NCI-H146 (cell line): ENCODE results near the gene ZNG1F.
"Not testable (repeated sequence)": the region's sequence is repeated elsewhere in the genome, so short reads cannot be mapped to it uniquely, and the experiment has no call there.

ENCODE experiments used
- DNase-seq: peaks from one replicate; lab custom pipeline; 2025; lab: John Stamatoyannopoulos, UW

ZNG1F gene

DNA sequence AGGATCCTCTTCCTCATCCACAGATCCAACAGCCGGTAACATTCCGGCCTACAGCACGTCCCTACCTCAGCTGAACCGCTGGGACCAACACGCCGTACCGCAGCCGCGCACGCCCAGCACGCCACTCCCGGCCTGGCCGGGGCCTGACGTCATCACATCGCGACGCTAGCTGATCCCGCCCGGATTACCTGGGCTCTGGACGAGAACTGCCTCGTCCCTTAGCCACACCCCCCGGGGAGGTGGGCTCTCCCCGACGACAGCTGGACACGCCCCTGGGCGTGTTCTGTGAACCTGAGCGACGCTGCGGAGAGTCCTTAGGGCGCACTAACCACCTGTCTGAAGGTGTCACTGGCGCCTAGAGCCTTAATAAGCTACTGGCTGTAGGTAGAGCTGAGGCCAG lies at the start of gene ZNG1F:
Gene ZNG1F, minus strand, starts transcription at position 101 of the 400 bp plus-strand sequence. Its CDS starts 59 bp downstream, at position 42.
- DNase-seq: not testable (repeated sequence)

DNA sequence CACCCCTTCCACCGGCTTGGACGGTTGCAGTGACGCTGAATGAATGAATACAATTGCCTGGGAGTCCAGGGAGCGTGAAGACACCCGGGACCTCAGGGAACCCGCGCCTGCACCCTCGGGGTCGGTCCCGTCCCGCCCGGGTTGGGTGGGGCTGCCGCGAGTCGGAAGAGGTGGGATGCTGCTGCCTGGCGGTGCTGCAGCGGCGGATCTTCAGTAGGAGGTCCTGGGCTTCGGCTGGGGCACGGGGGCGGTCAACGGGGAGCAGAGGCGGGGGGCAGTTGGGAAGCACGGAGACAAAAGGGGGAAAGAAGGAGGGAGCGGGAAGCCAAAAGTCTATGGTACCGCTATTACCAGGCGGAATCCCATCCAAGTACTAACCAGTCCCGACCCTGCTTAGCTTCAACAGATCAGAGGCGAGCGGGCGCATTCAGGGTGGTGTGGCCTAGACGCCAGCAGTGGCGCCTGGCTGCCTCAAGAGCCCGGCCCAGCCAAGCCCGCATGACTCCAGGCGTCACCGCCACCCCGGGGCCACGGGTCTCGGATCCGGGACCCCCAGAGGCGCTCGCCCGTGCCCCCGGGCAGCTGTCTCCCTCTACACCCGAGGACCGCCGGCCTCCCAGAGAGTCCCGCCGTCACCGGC lies 48.1 kb upstream of the ZNG1F start:
- not testable (repeated sequence) for DNase-seq

DNA sequence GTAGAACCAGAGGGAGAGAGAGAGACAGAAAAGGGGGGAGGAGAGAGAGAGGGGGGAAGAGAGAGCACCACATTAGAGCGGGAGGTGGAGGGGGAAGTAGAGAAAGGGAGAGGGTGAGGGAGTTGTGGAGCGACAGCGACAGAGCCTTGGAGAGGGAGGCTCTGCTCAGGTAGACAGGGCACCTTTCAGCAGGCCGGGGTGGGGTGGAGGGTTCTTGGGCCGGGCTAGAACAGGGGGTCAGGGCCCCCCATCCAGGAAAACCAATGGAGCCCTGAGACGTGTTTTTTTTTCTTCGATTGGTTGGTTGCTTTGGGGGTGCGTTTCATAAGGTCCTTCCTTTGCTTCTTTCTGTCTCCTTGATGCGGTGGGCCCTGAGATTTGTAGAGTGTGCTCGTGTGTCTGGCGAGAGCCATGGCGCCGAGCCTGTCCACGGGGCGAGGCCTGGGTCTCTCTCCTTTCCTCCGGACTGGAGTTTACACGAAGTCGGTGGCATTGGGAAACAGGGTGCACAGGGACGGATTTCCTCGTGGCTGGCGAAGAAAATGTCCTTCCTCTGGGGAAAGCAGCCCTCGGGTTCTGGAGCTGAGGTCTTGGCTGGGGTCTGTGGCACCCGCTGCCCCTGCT lies 47.5 kb upstream of the ZNG1F start:
- DNase-seq: not testable (repeated sequence)

- not testable (repeated sequence) for DNase-seq
Observed at GRCh38 chr9:41234811-41235805, 46.0 kb upstream of the ZNG1F start.

GRCh38 chr9:41234221-41234620 lies 45.1 kb upstream of the ZNG1F start:
- DNase-seq: not testable (repeated sequence)

DNA sequence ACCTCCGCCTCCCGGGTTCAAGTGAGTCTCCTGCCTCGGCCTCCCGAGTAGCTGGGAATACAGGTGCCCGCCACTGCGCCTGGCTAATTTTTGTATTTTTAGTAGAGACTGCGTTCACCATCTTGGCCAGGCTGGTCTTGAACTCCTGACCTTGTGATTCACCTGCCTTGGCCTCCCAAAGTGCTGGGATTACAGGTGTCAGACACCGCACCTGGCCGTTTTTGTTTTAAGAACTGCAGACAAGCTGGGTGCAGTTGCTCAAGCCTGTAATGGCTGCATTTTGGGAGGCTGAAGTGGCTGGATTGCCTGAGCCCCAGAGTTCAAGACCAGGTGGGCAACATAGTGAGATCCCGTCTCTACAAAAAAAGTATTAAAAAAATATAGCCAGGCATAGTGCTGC lies 43.2 kb upstream of the ZNG1F start:
- DNase-seq: not testable (repeated sequence)

DNA sequence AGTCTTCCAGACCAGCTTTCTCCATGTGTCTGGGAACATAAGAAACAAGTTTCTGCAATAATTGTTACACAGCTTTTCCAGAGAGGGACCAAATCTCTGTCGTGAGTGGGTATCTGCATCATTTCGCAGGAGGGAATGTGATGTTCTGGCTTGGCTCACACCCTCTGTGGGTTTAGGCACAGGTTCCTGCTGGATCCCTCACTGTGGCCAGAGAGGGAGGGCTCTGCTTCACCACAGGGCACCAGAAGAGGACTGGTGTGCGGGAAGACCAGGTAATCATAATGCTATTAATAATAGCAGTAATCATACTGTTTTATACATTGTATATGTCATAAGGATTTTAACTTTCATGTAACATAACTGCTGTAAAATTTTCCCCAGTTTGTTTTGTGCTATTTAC lies 41.3 kb upstream of the ZNG1F start:
- not testable (repeated sequence) for DNase-seq

GRCh38 chr9:41229408-41230401 lies 40.6 kb upstream of the ZNG1F start:
- DNase-seq: no peak

GRCh38 chr9:41219831-41220230 lies 30.7 kb upstream of the ZNG1F start:
- DNase-seq: not testable (repeated sequence)

GRCh38 chr9:41188439-41188838 lies 678 bp downstream of the ZNG1F start:
- not testable (repeated sequence) for DNase-seq

DNA sequence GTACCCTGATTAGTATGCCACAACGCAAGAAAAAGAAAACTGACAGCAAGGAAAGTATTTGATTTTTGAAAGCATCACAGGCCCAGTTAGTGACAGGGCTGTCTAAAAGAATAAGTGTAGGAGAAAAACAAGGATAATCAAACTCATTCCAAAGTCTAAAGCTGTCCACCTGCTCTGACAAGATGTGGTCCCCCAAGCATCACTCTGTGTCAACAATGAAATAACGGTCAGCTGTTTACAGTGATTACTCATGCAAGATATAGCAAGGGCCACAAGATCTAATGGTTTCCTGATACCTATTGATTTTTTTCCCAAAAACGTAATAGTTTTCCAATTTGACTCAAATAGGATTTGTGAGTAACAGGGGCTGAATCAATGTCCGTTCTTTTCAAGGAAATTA lies 14.1 kb downstream of the ZNG1F start:
- not testable (repeated sequence) for DNase-seq

DNA sequence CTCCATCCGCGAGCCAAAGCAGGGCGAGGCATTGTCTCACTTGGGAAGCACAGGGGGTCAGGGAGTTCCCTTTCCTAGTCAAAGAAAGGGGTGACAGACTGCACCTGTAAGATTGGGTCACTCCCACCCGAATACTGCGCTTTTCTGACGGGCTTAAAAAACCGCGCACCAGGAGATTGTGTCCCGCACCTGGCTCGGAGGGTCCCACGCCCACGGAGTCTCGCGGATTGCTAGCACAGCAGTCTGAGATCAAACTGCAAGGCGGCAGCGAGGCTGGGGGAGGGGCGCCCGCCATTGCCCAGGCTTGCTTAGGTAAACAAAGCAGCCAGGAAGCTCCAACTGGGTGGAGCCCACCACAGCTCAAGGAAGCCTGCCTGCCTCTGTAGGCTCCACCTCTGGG lies 39.0 kb downstream of the ZNG1F start:
- not testable (repeated sequence) for DNase-seq

DNA sequence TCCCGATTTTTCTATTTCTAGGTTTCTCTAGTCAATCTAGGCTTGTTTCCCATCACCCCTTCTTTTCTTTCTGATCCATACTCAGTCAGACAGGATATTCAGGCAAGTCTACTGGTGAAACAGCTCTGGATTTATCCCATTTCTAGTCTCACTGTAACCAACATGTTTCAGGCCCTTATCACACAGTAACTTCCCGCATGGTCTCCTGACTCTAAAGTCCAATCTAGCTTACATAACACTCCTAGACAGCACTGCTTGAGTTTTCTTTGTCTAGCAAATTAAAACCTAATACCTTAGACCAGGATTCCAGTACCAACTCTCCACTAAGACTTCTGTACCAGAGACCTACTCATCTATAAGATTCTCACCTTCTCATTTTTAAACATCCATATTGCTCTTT lies 47.2 kb downstream of the ZNG1F start:
- DNase-seq: not testable (repeated sequence)

- not testable (repeated sequence) for DNase-seq
Observed at GRCh38 chr9:41128581-41128980, 60.5 kb downstream of the ZNG1F start, which contains the start of gene FOXD4L6. TSS of gene FOXD4L6 (minus strand) at chr9:41128681. CDS start at chr9:41128383, 298 bp downstream.

DNA sequence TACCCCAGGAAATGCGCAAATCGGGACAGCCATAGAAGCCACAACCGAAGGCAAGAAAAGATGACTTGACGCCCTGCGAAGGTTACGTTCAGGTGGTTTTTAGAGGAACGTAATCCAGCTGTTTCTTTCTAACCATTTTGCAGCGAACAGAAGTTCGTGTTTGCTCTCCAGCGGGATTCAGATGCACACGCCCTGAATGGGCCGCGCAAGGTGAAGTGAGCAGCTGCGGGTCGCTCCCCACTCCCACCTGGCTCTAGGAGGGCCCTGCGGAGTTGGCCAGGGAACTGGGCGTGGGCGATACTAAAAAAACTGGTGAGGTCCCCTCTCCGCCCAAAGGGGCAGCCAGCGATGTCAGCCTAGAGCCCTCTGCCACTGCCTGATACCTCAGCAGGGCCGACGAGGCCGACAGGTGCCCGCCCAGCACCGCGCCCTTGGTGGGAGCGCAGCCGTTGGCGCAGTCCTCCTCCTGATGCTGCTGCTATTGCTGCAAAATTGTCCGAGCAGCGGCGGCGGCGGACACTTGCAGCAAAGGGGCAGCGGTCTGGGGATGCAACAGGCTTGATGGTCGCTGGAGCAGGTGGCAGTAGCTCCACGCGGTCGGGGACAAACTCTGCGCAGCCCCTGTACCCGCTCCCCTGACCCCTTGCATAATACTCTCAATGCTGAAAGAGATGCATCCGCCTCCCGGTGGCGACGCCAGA lies 62.2 kb downstream of the ZNG1F start:
- not testable (repeated sequence) for DNase-seq

DNA sequence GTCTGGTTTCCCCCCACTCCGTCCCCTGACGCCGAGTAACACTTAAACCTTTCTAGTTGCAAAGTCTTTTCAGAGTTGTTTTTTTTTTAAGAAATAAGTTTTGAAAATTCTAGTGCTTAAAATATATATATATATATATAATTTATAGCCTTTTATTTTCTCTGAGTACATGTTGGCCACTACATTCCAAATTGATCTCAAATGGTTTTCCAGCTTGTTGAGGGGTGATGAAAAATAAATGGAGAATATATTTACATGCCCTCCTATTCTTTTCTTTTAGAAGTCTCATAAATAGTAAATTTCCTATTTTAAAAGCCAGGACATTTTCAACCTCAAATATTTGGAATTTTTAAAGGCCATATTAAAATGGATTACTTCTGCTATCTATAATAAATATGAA lies 63.2 kb downstream of the ZNG1F start:
- not testable (repeated sequence) for DNase-seq

GRCh38 chr9:41125109-41125658 lies 63.9 kb downstream of the ZNG1F start:
- DNase-seq: not testable (repeated sequence)

- DNase-seq: not testable (repeated sequence)
Observed at GRCh38 chr9:41124250-41125108, 64.6 kb downstream of the ZNG1F start.

DNA sequence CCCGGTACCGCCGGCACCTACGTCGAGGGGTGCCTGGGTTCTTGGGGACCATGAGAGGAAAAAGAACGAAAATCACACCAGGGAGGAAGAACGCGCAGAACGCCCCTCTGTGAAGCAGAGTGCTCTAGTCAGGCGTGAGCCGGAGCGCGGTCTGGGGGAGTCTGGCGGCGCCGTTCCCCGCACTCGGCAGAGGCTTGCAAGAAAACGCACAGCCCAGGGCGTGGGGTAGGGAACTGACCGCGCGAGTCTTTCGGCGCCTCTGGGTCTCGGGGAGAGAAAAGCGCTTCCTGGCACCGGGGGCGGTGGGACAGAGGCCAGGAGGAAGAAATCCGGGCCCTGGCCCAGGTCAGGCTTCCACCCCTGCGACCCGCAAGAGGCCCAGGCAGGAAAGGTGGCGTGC lies 65.3 kb downstream of the ZNG1F start:
- DNase-seq: not testable (repeated sequence)
